Activated CD4-positive, alpha-beta T cell treated with anti-CD3 and anti-CD28 coated beads, Interleukin-2, amount 50 U/mL, for 48 hours (primary cell): ENCODE data around the gene KLHDC8B.

Experiments
- DNase-seq, 2 experiments: peaks; one replicate each; pipeline ENCODE4 v3.0.0-alpha.2; 2020

Gene KLHDC8B

GRCh38 chr3:49171119-49171774 is at the start of gene KLHDC8B:
KLHDC8B (plus strand) TSS chr3:49171598; CDS start chr3:49172770, 1,172 bp downstream.
- peak; percentile 89 to 92 for DNase-seq

- DNase-seq: no peak
Observed at GRCh38 chr3:49122022-49122421, 49.4 kb upstream of the KLHDC8B start.

GRCh38 chr3:49122451-49122850 is 48.9 kb upstream of the KLHDC8B start:
- DNase-seq: no peak

DNA sequence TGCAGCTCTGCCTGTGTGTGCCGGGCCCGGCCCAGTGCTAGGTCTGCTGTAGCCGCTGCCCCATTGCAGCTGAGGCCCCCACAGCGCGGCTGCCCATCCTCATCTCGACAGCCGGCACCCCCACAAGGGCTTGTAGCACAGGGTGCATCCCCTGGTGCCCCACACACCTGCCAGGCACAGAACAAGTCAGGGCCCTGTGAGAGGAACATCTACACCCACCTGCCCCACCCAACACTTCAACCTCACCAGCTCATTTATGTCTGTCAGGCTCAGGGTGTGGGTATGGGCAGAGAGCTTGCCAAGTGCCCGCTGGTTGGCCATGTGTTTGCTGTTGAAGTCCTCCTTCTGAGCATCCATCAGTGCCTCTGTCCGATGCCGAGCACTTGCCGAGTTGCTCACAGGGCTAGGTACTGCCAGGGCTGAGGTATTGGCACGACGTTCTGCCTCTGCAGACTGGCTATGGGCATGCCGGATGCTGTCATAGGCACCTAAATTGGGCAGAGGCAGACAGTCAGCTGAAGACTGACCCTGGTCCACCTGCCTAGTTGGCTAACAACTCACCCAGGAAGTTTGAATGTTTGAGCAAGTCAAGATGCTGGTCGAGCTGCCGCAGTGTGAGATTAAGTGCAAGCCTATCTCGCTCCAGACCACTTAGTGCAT is 48.4 kb upstream of the KLHDC8B start:
- no peak for DNase-seq

DNA sequence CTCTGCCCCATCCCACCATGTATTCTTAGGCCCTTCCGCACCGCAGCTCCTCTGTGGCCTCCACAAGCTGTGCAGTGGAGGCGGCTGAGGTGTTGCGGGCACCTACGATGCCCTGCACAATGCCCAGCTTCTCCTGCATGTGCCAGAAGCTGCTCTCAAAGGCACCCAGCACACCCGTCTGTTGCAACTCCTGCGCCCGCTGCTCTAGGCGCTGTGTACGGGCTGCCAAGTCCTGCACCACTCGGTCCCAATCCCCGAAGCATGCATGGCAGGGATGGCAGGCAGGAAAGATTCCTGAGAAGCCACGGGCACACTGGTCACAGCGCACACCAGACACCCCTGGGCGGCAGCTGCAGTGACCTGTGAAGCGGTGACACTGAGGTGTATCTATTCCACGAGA is 47.7 kb upstream of the KLHDC8B start:
- no peak for DNase-seq

DNA sequence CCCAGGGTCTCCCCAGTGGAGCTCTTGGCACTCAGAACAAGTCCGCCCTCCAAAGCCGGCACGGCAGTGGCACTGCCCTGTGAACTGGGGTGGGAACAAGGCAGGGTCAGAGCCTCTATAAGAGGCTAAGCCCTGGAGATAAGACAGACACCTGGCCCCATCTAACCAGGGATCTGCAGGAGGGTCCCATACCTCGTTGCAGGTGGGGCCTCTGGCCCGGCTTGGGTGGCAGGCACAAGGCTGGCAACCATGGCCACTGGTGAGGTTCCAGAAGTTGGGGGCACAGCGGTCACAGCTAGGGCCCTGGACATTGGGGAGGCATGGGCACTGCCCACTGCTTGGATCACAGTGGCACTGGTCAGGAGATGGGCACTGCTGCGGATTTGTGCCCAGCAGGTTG is 47.2 kb upstream of the KLHDC8B start:
- DNase-seq: no peak

DNA sequence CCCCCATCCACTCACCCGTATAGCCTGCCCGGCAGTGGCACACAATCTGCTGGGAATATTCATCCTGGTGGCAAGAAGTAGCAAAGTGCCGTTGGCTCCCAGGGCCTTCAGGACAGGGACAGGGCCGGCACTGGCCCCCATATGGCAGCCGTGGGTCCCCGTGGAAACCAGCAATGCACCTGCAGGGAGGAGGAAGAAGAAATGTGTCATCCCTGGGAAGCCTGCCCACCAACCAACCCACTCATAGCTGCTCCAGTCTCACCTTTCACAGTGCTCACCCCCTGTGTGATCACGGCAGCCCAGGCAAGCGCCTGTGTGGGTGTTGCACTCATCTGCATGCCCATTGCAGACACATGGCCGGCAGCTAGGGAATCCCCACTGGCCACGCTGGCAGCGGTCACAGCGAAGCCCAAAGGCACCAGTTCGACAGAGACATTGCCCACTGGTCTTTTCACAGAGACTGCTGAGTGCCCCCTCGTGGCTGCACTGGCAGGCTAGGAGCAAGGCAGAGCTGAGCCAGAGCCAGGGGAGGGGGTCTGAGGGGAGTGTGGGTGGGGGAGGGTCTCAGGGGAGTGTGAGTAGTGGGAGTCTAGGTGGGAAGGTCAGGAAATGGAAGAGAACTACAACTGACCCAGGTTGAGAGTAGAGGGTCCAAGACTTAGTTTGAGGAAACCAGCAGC is 46.3 kb upstream of the KLHDC8B start:
- DNase-seq: no peak

GRCh38 chr3:49131040-49131439 is 40.4 kb upstream of the KLHDC8B start:
- DNase-seq: no peak

DNA sequence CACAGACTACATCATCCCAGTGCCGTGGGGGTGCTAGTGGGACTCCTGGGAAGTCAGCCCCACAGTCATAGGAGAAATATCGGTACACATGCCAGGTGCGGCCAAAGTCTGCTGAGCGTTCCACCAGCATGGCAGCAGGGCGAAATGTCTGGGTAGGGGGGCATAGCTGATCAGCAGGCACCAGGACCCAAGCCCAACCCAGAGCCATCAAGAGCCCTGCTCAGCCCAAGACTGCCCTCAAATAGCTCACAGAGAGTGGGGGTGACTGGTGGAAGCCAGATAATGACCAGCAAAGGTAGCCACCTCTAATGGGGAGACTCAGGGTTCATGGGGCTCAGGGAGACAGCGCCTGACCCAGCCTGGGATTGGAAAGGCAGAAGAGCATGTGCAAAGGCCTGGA is 39.8 kb upstream of the KLHDC8B start:
- DNase-seq: no peak

DNA sequence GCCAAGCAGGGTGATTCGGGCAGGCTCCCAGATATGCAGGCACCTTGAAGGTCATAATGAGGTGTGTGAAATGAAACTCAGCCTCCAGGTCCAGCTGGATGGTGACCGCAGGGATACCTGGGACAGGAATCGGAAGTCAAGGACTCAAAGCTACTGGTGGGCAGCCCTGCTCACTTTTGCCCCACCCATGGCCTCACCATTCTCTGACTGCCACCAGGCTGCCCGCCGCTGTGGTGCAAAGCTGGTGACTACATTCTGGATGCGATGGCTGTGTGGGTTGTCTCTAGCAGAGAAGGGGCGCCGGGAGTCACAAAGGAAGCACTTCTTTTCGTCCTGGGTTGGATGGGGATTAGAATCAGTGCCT is 39.3 kb upstream of the KLHDC8B start:
- no peak for DNase-seq

DNA sequence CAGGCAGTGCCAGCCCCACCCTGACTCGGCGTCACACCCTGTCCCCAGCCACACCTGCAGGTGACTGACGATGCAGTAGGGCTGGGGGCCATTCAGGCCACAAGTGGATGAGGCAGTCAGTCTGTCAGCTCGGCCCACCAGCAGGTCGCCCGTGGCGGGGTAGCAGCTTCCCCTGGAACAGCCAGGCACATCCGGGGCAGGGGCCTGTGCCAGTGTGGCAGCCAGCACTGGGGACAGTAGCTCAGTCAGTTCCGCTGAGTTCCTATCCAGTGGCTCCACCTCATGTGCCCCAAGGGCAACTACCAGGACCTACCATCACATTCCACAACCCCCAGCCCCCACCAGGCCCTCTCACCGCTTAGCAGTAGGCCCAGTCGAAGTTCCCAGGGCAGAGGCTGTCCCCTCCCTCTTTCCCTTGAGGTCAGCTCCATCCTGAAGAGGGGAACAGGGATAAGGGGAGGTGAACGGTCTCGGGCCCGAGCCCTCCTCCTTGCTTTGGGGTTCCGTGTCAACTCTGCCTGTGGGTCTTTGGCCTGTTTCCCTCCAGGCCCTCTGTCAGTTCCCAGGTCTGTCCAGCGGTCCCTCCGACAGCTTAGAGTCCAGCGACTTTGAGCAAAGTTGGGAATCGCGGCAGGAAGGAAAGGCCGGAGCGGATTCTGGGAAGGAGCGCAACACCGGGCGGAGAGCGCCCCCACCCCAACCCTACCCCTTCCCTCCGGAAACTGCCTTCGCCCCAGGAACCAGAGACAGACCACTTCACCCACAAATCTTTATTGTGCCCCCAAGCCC is 38.8 kb upstream of the KLHDC8B start, which contains the start of gene LAMB2:
Gene LAMB2, minus strand, starts transcription at position 614 of the 789 bp plus-strand sequence. Its CDS starts 183 bp downstream, at position 431.
- no peak for DNase-seq

GRCh38 chr3:49133226-49133951 is 38.0 kb upstream of the KLHDC8B start:
- DNase-seq: no peak

- DNase-seq: no peak
Observed at GRCh38 chr3:49134471-49135265, 36.7 kb upstream of the KLHDC8B start.

DNA sequence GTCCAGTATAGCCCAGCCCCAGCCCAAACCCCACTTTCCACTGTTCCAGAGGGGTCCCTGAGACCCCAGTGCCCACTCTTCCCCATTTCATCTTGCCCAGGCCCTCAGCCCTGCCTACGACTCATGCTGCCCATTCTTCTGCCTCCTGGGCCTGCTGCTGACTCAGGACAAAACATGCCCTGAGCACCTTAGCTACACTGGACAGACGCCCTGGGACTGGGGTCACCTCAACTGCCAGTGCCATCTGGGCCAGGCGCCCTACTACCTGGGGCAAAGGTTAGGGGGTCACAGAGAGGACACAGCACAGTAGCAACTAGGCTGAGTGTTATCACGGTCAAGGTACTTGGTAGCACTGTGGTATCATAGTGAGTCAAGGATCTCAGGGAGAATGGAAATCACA is 35.9 kb upstream of the KLHDC8B start:
- no peak for DNase-seq

GRCh38 chr3:49140080-49140479 is 31.3 kb upstream of the KLHDC8B start:
- no peak for DNase-seq

DNA sequence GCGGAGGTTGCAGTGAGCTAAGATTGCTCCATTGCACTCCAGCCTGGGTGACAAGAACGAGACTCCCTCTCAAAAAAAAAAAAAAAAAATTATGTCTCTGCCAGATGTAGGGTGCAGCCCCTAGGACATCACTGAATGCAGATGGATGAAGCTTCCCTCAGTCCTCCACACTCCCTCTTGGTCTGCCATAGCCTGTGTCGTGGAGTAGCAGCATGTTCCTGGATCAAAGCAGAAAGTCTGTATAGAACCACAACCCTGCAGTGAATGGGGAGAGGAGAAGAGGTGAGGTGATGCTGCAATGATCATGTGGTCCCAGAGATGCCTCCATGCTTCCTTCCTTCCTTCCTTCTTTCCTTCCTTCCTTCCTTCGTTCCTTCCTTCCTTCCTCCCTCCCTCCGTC is 23.2 kb upstream of the KLHDC8B start:
- no peak for DNase-seq

GRCh38 chr3:49151610-49152009 is 19.8 kb upstream of the KLHDC8B start:
- DNase-seq: no peak

DNA sequence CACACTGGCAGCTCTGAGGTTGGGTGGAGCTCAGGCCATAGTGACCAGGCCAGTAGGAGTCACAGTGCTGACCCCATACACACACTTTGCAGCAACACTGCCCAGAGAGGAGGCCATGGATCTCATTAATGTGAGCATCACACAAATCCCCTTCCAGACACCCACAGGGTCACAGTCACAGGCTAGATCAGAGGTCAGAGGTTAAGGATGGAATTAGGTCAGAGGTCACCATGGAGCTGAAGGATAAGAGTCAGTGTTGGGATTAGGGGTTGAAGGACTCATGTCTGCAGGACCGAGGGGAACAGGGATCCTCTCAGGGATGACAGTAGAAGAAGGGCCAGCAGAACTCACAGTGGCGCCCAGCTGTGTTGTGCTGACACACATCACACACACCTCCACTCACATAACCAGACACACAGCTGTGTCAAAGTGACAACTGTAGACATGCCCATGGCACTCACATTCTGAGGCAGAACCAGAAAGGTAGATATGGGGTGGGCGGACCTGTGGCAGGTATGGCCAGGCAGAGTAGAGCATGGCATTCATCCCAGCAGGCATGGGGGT is 18.0 kb upstream of the KLHDC8B start:
- no peak for DNase-seq

DNA sequence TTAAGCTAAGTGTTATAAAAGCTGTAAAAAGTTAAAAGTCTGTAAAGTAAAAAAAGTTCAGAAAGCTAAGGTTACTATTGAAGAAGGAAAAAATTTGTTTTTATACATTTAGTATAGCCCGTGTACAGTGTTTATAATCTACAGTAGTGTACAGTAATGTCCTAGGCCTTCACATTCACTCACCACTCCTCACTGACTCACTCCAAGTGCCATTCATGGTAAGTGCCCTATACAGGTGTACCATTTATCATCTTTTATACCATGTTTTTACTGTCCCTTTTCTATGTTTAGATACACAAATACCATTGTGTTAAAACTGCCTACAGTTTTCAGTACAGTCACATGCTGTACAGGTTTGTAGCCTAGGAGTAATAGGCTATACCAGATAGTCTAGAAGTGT is 14.1 kb upstream of the KLHDC8B start:
- DNase-seq: no peak

DNA sequence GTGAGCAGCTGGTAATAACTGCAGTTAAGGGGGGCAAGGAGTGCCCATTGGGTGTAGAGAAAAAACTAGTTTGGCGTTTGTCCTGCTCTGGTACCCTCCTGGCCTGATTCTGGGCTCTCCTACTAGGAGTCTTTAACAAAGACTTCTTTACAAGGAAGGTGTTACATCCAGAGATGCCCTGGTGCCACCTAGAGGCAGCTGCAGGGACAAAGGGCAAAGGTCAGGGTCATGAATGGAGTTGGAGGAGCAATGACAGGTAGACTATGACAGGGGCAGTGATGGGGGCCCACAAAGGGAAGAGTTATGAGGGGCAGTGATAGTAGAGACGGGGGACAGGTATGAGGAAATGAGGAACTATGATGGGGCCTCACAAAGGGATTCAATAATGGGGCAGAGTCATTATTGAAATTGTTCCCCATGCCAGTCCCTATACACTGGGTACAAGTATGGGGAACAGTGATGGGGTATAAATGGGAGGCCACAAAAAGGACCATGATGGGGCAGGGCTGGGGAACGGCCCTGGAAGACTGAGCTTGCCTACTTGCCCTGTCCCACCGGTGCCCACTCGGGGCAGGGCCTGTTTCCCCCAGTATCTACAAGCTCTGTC is 13.2 kb upstream of the KLHDC8B start:
- DNase-seq: peak; percentile 64 to 70

DNA sequence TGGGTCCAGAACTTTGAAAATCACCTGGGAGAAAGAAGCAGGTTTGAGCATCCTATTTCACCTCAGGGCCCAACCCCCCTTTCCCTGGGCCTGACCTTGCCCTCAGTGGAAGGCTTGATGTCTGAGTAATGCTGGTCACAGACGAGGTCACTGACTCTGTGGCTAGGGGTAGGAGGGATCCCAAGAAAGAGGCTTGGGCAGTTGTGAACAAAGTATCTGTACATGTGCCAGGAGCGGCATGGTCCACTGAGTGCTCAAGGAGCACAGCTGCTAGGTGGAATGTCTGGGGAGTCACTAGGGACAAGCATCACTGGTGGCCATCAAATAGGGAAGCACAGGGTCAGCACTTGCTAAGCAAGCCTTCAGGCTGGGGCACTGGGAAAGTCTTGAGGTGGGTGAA is 12.6 kb upstream of the KLHDC8B start:
- DNase-seq: no peak
